Progenitor cell of endocrine pancreas (in vitro differentiated cells): ENCODE results near the gene MRPL11. TPM values are rescaled to one million over a fixed set of nuclear protein-coding genes. Genes with fewer than 3 reads are reported as not detected.

ENCODE experiments used
- DNase-seq: peaks from one replicate; pipeline ENCODE4 v3.0.0; 2021; ENCODE audit warnings: low spot score; ENCODE audit not compliant: unreplicated experiment
- H3K27ac Mint-ChIP-seq: 2 replicates; pipeline ENCODE4 v1.8.0; 2021; ENCODE audit warnings: mild to moderate bottlenecking, moderate library complexity, mixed read lengths
- H3K27me3 Mint-ChIP-seq: 2 replicates; pipeline ENCODE4 v1.8.0; 2021; ENCODE audit warnings: mixed read lengths
- H3K36me3 Mint-ChIP-seq: 2 replicates; pipeline ENCODE4 v1.8.0; 2022; ENCODE audit warnings: mixed read lengths; ENCODE audit not compliant: insufficient read depth
- H3K4me1 Mint-ChIP-seq: 2 replicates; pipeline ENCODE4 v1.8.0; 2021; ENCODE audit warnings: low read depth, mixed read lengths
- H3K4me3 Mint-ChIP-seq: 2 replicates; pipeline ENCODE4 v1.8.0; 2021; ENCODE audit warnings: low read depth, mild to moderate bottlenecking, moderate library complexity, mixed read lengths
- H3K9me3 Mint-ChIP-seq: 2 replicates; pipeline ENCODE4 v1.8.0; 2021; ENCODE audit warnings: low read depth, mixed read lengths
- CTCF ChIP-seq: fragments of 200-600 bp; sonication (generic); IDR thresholded peaks from one replicate; pipeline ENCODE4 v1.5.0; 2021; ENCODE audit warnings: antibody characterized with exemption, mild to moderate bottlenecking; ENCODE audit not compliant: unreplicated experiment
- total RNA-seq: library from RNA; stranded (reverse); gene quantifications from 2 replicates; pipeline ENCODE4 v1.2.1, GENCODE V29; 2021

Gene MRPL11
- total RNA-seq, 1 donor from 2014 or later, result 59.1 TPM

- Mint-ChIP-seq H3K4me1 (peaks cover 1% of the 10 kb centered on the region), H3K9me3 (no peaks in the 10 kb centered on the region), H3K27me3 (peaks cover 72% of the 10 kb centered on the region), H3K27ac (no peak overlapping the region), H3K4me3 (no peak overlapping the region), H3K36me3 (no peaks in the 10 kb centered on the region)
- DNase-seq, result no peak
- no peak for TF ChIP-seq CTCF
Measured at GRCh38 chr11:66407651-66408050, 31.0 kb downstream of the MRPL11 start.

GRCh38 chr11:66393954-66394353, 44.7 kb downstream of the MRPL11 start:
- H3K4me1 Mint-ChIP-seq, result no peaks in the 10 kb centered on the region
- peaks cover 22% of the 10 kb centered on the region for H3K27me3 Mint-ChIP-seq
- no peaks in the 10 kb centered on the region for H3K9me3 Mint-ChIP-seq
- no peak for TF ChIP-seq CTCF
- no peak overlapping the region for H3K4me3 Mint-ChIP-seq
- H3K36me3 Mint-ChIP-seq, result no peaks in the 10 kb centered on the region
- no peak overlapping the region for H3K27ac Mint-ChIP-seq
- no peak for DNase-seq

DNA sequence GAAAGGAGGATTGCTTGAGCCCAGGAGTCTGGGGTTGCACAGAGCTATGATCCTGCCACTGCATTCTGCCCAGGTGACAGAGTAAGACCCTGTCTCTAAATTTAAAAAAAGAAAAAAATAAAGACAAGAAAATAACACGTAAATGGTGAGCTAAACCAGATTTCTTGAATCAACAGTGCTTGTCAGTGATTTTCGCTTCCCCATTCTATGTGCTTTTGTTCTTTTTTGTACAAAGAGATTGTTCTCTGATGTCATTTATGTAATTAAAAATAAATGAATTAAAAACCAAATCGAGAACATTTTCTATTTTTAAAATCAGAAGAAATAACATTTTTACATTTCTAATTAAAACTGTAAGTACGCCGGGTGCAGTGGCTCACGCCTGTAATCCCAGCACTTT, 47.3 kb downstream of the MRPL11 start:
- Mint-ChIP-seq H3K27ac (no peak overlapping the region), H3K4me3 (no peak overlapping the region), H3K36me3 (no peaks in the 10 kb centered on the region), H3K4me1 (no peaks in the 10 kb centered on the region), H3K27me3 (peaks cover 20% of the 10 kb centered on the region), H3K9me3 (no peaks in the 10 kb centered on the region)
- DNase-seq, result no peak
- no peak for TF ChIP-seq CTCF

DNA sequence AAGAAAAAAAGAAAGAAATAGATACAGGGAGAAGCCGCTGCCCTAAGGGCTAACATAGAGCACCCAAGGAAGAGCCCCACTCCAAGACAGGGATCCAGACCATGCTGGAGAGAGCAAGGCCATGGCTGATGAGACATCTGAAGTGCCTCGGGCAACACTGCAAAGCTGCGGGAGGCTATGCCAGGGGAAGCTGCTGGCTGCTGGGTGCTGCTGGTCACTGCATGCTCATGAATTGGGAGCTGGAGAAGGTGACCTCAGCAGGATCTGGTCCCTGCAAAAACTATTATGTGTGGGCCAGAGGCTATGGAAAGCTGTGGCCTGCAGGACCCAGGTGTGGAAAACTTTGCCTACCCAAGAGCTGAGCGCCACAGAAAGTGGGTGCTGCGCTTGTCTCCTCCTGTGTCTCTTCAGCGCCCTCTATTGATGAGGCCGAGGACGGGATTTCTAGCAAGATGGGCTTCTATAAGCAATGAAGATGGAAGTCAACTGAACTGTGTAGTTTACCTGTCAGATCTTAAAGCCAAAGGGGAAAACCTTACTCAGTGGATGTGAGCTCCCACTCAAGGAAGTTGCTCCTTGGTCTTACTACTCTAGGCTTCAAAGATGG, 49.8 kb downstream of the MRPL11 start:
- H3K4me1 Mint-ChIP-seq, result peaks cover 3% of the 10 kb centered on the region
- DNase-seq, result no peak
- H3K27me3 Mint-ChIP-seq, result peaks cover 21% of the 10 kb centered on the region
- no peak overlapping the region for H3K27ac Mint-ChIP-seq
- no peaks in the 10 kb centered on the region for H3K36me3 Mint-ChIP-seq
- H3K9me3 Mint-ChIP-seq, result no peaks in the 10 kb centered on the region
- no peak overlapping the region for H3K4me3 Mint-ChIP-seq
- peak; percentile 63 for TF ChIP-seq CTCF

- H3K4me1 Mint-ChIP-seq, result peaks cover 3% of the 10 kb centered on the region
- no peaks in the 10 kb centered on the region for H3K36me3 Mint-ChIP-seq
- TF ChIP-seq CTCF, result peak; percentile 96
- no peak overlapping the region for H3K27ac Mint-ChIP-seq
- H3K4me3 Mint-ChIP-seq, result peak overlapping the region; percentile 55
- peak; percentile 73 for DNase-seq
- H3K9me3 Mint-ChIP-seq, result no peaks in the 10 kb centered on the region
- H3K27me3 Mint-ChIP-seq, result peaks cover 17% of the 10 kb centered on the region
Measured at GRCh38 chr11:66386171-66387069, 52.2 kb downstream of the MRPL11 start.

Other genes with a start within 250 kb of the MRPL11 start
- 69.8 and 70.9 TPM in 2 replicates for gene KLC2, start 181.1 kb downstream of the MRPL11 start, total RNA-seq
- 100 and 102 TPM in 2 replicates for gene RAB1B, start 170.2 kb downstream of the MRPL11 start, total RNA-seq
- gene CNIH2, start 160.7 kb downstream of the MRPL11 start, total RNA-seq, result 21.3 and 21.7 TPM in 2 replicates
- gene YIF1A, start 149.7 kb downstream of the MRPL11 start, total RNA-seq, result 61.7 and 64.6 TPM in 2 replicates
- 0.33 and 0.57 TPM in 2 replicates for gene TMEM151A, start 147.0 kb downstream of the MRPL11 start, total RNA-seq
- gene CD248, start 121.8 kb downstream of the MRPL11 start, total RNA-seq, result 0.22 and 0.67 TPM in 2 replicates
- 1.5 and 2.3 TPM in 2 replicates for gene RIN1, start 102.4 kb downstream of the MRPL11 start, total RNA-seq
- 38.1 and 38.3 TPM in 2 replicates for gene BRMS1, start 93.7 kb downstream of the MRPL11 start, total RNA-seq
- 25.9 and 28.7 TPM in 2 replicates for gene B4GAT1, start 91.2 kb downstream of the MRPL11 start, total RNA-seq
- gene SLC29A2, start 67.1 kb downstream of the MRPL11 start, total RNA-seq, result 35.6 and 38.2 TPM in 2 replicates
- gene NPAS4, start 17.8 kb downstream of the MRPL11 start, total RNA-seq, result not detected in 2 replicates
- gene PELI3, start 28.1 kb upstream of the MRPL11 start, total RNA-seq, result 16.9 and 17.8 TPM in 2 replicates
- gene DPP3, start 41.6 kb upstream of the MRPL11 start, total RNA-seq, result 78.7 and 79.7 TPM in 2 replicates
- gene BBS1, start 71.8 kb upstream of the MRPL11 start, total RNA-seq, result 75.4 and 80.3 TPM in 2 replicates
- gene ZDHHC24, start 107.2 kb upstream of the MRPL11 start, total RNA-seq, result 9.7 and 10.5 TPM in 2 replicates
- 0.43 and 0.44 TPM in 2 replicates for gene ACTN3, start 108.1 kb upstream of the MRPL11 start, total RNA-seq
- gene CTSF, start 129.8 kb upstream of the MRPL11 start, total RNA-seq, result 3.6 and 4.1 TPM in 2 replicates
- gene CCDC87, start 154.2 kb upstream of the MRPL11 start, total RNA-seq, result 0.89 and 1.1 TPM in 2 replicates
- 48.9 and 49.7 TPM in 2 replicates for gene CCS, start 154.3 kb upstream of the MRPL11 start, total RNA-seq
- gene RBM14, start 177.8 kb upstream of the MRPL11 start, total RNA-seq, result 119 and 124 TPM in 2 replicates
- gene RBM4, start 199.9 kb upstream of the MRPL11 start, total RNA-seq, result 239 and 258 TPM in 2 replicates
- 71.0 and 71.7 TPM in 2 replicates for gene RBM4B, start 239.0 kb upstream of the MRPL11 start, total RNA-seq